PFSK-1 (cell line): ENCODE measurements around the gene SIDT2.

Experiments
- POLR2AphosphoS5 ChIP-seq: IDR thresholded peaks from 2 replicates; pipeline ENCODE4 v1.6.1; 2012; ENCODE audit warnings: low read depth, mild to moderate bottlenecking, control low read depth, low read length, moderate library complexity
- SIN3A ChIP-seq: IDR thresholded peaks from 2 replicates; pipeline ENCODE4 v1.6.1; 2012; ENCODE audit warnings: mild to moderate bottlenecking, low read length, moderate library complexity, borderline replicate concordance; ENCODE audit not compliant: insufficient read depth

GRCh38 chr11:117182551-117182935, 4.0 kb downstream of the SIDT2 start:
- TF ChIP-seq POLR2AphosphoS5 = no peak
- no peak for TF ChIP-seq SIN3A
